Measurements from ENCODE around the gene IRGQ. TPM values are rescaled to one million over a fixed set of nuclear protein-coding genes. Genes with fewer than 3 reads are reported as not detected.
A peak's percentile ranks its signal among the peaks of the same experiment; 100 is the strongest.
"Not testable (repeated sequence)": the region's sequence is repeated elsewhere in the genome, so short reads cannot be mapped to it uniquely, and the experiment has no call there.

The IRGQ gene
- total and polyA plus RNA-seq, 2 donors, result 4.4 to 7.5 TPM

GRCh38 chr19:43638995-43639518 lies 43.1 kb upstream of the IRGQ start:
- no peak overlapping the region for H3K27ac ChIP-seq (ENCODE audit: low read depth in 1 of 2, low read length in 1 of 2)
- H3K4me3 ChIP-seq (ENCODE audit: low read length in 2 of 2), result peak overlapping the region in 1 of 2 donors; percentile 60
- peaks cover 22 to 75% of the 10 kb centered on the region in 2 donors for H3K27me3 ChIP-seq (ENCODE audit: control insufficient read depth in 2 of 2, insufficient read depth in 1 of 2, low read length in 1 of 2)
- WGBS, result 15% methylated on average over 18 of the region's 18 CpGs
- no peaks in the 10 kb centered on the region for H3K36me3 ChIP-seq (ENCODE audit: control insufficient read depth in 2 of 2, insufficient read depth in 2 of 2, low read length in 1 of 2)
- no peaks in the 10 kb centered on the region for H3K9me3 ChIP-seq (ENCODE audit: control insufficient read depth in 2 of 2, insufficient read depth in 1 of 2, low read length in 1 of 2)
- no peak for DNase-seq (ENCODE audit: low read depth in 6 of 9, low spot score in 9 of 9)
- H3K4me1 ChIP-seq (ENCODE audit: control insufficient read depth in 2 of 2, insufficient read depth in 2 of 2, low read length in 2 of 2), result peaks cover 2 to 25% of the 10 kb centered on the region in 2 donors

GRCh38 chr19:43638214-43638994 lies 42.5 kb upstream of the IRGQ start:
- H3K9me3 ChIP-seq (ENCODE audit: control insufficient read depth in 2 of 2, insufficient read depth in 1 of 2, low read length in 1 of 2), result no peaks in the 10 kb centered on the region
- WGBS, result 79% methylated on average over 13 of the region's 13 CpGs
- H3K4me1 ChIP-seq (ENCODE audit: control insufficient read depth in 2 of 2, insufficient read depth in 2 of 2, low read length in 2 of 2), result peaks cover 2 to 25% of the 10 kb centered on the region in 2 donors
- H3K36me3 ChIP-seq (ENCODE audit: control insufficient read depth in 2 of 2, insufficient read depth in 2 of 2, low read length in 1 of 2), result no peaks in the 10 kb centered on the region
- H3K4me3 ChIP-seq (ENCODE audit: low read length in 2 of 2), result no peak overlapping the region
- DNase-seq (ENCODE audit: low read depth in 6 of 9, low spot score in 9 of 9), result no peak
- peaks cover 22 to 81% of the 10 kb centered on the region in 2 donors for H3K27me3 ChIP-seq (ENCODE audit: control insufficient read depth in 2 of 2, insufficient read depth in 1 of 2, low read length in 1 of 2)
- H3K27ac ChIP-seq (ENCODE audit: low read depth in 1 of 2, low read length in 1 of 2), result no peak overlapping the region

- peaks cover 22 to 80% of the 10 kb centered on the region in 2 donors for H3K27me3 ChIP-seq (ENCODE audit: control insufficient read depth in 2 of 2, insufficient read depth in 1 of 2, low read length in 1 of 2)
- H3K4me3 ChIP-seq (ENCODE audit: low read length in 2 of 2), result no peak overlapping the region
- no peak for DNase-seq (ENCODE audit: low read depth in 6 of 9, low spot score in 9 of 9)
- 91% methylated on average over 14 of the region's 14 CpGs for WGBS
- no peaks in the 10 kb centered on the region for H3K36me3 ChIP-seq (ENCODE audit: control insufficient read depth in 2 of 2, insufficient read depth in 2 of 2, low read length in 1 of 2)
- H3K4me1 ChIP-seq (ENCODE audit: control insufficient read depth in 2 of 2, insufficient read depth in 2 of 2, low read length in 2 of 2), result peaks cover 2 to 25% of the 10 kb centered on the region in 2 donors
- no peak overlapping the region for H3K27ac ChIP-seq (ENCODE audit: low read depth in 1 of 2, low read length in 1 of 2)
- no peaks in the 10 kb centered on the region for H3K9me3 ChIP-seq (ENCODE audit: control insufficient read depth in 2 of 2, insufficient read depth in 1 of 2, low read length in 1 of 2)
These were observed 40.3 kb upstream of the IRGQ start for GRCh38 chr19:43636121-43636683.

GRCh38 chr19:43635561-43635940 lies 39.6 kb upstream of the IRGQ start:
- H3K27ac ChIP-seq (ENCODE audit: low read depth in 1 of 2, low read length in 1 of 2); H3K4me3 ChIP-seq (ENCODE audit: low read length in 2 of 2); DNase-seq (ENCODE audit: low read depth in 6 of 9, low spot score in 9 of 9); H3K36me3 ChIP-seq (ENCODE audit: control insufficient read depth in 2 of 2, insufficient read depth in 2 of 2, low read length in 1 of 2); H3K9me3 ChIP-seq (ENCODE audit: control insufficient read depth in 2 of 2, insufficient read depth in 1 of 2, low read length in 1 of 2): not testable (repeated sequence)
- H3K27me3 ChIP-seq (ENCODE audit: control insufficient read depth in 2 of 2, insufficient read depth in 1 of 2, low read length in 1 of 2), result peaks cover 22 to 74% of the 10 kb centered on the region in 2 donors
- peaks cover 2 to 25% of the 10 kb centered on the region in 2 donors for H3K4me1 ChIP-seq (ENCODE audit: control insufficient read depth in 2 of 2, insufficient read depth in 2 of 2, low read length in 2 of 2)
- 86% methylated on average over 2 of the region's 2 CpGs for WGBS

- H3K4me1 ChIP-seq (ENCODE audit: control insufficient read depth in 2 of 2, insufficient read depth in 2 of 2, low read length in 2 of 2), result peaks cover 0 to 21% of the 10 kb centered on the region in 2 donors
- no peaks in the 10 kb centered on the region for H3K36me3 ChIP-seq (ENCODE audit: control insufficient read depth in 2 of 2, insufficient read depth in 2 of 2, low read length in 1 of 2)
- peaks cover 18 to 70% of the 10 kb centered on the region in 2 donors for H3K27me3 ChIP-seq (ENCODE audit: control insufficient read depth in 2 of 2, insufficient read depth in 1 of 2, low read length in 1 of 2)
- no peak overlapping the region for H3K27ac ChIP-seq (ENCODE audit: low read depth in 1 of 2, low read length in 1 of 2)
- peak in 2 of 9 donors; percentile 16 to 56 for DNase-seq (ENCODE audit: low read depth in 6 of 9, low spot score in 9 of 9)
- H3K4me3 ChIP-seq (ENCODE audit: low read length in 2 of 2), result peak overlapping the region in 1 of 2 donors; percentile 17
- no peaks in the 10 kb centered on the region for H3K9me3 ChIP-seq (ENCODE audit: control insufficient read depth in 2 of 2, insufficient read depth in 1 of 2, low read length in 1 of 2)
- WGBS, result 29% methylated on average over 17 of the region's 17 CpGs
These were observed 39.1 kb upstream of the IRGQ start for GRCh38 chr19:43634872-43635560.

- no peak for DNase-seq (ENCODE audit: low read depth in 6 of 9, low spot score in 9 of 9)
- no peak overlapping the region for H3K4me3 ChIP-seq (ENCODE audit: low read length in 2 of 2)
- H3K9me3 ChIP-seq (ENCODE audit: control insufficient read depth in 2 of 2, insufficient read depth in 1 of 2, low read length in 1 of 2), result no peaks in the 10 kb centered on the region
- no peak overlapping the region for H3K27ac ChIP-seq (ENCODE audit: low read depth in 1 of 2, low read length in 1 of 2)
- 56% methylated on average over 5 of the region's 5 CpGs for WGBS
- H3K36me3 ChIP-seq (ENCODE audit: control insufficient read depth in 2 of 2, insufficient read depth in 2 of 2, low read length in 1 of 2), result no peaks in the 10 kb centered on the region
- peaks cover 0 to 19% of the 10 kb centered on the region in 2 donors for H3K4me1 ChIP-seq (ENCODE audit: control insufficient read depth in 2 of 2, insufficient read depth in 2 of 2, low read length in 2 of 2)
- peaks cover 16 to 68% of the 10 kb centered on the region in 2 donors for H3K27me3 ChIP-seq (ENCODE audit: control insufficient read depth in 2 of 2, insufficient read depth in 1 of 2, low read length in 1 of 2)
These were observed 38.6 kb upstream of the IRGQ start for GRCh38 chr19:43634506-43634871.

- Histone ChIP-seq H3K36me3 (ENCODE audit: control insufficient read depth in 2 of 2, insufficient read depth in 2 of 2, low read length in 1 of 2) (no peaks in the 10 kb centered on the region), H3K4me3 (ENCODE audit: low read length in 2 of 2) (no peak overlapping the region), H3K27ac (ENCODE audit: low read depth in 1 of 2, low read length in 1 of 2) (no peak overlapping the region), H3K27me3 (ENCODE audit: control insufficient read depth in 2 of 2, insufficient read depth in 1 of 2, low read length in 1 of 2) (peaks cover 12 to 65% of the 10 kb centered on the region in 2 donors), H3K9me3 (ENCODE audit: control insufficient read depth in 2 of 2, insufficient read depth in 1 of 2, low read length in 1 of 2) (no peaks in the 10 kb centered on the region), H3K4me1 (ENCODE audit: control insufficient read depth in 2 of 2, insufficient read depth in 2 of 2, low read length in 2 of 2) (peaks cover 0 to 17% of the 10 kb centered on the region in 2 donors)
- WGBS, result 90% methylated on average over 5 of the region's 5 CpGs
- no peak for DNase-seq (ENCODE audit: low read depth in 6 of 9, low spot score in 9 of 9)
These were observed 38.1 kb upstream of the IRGQ start for GRCh38 chr19:43634068-43634467.

GRCh38 chr19:43633520-43633919 lies 37.6 kb upstream of the IRGQ start:
- 98% methylated on average over 4 of the region's 4 CpGs for WGBS
- H3K27ac ChIP-seq (ENCODE audit: low read depth in 1 of 2, low read length in 1 of 2), result no peak overlapping the region
- H3K4me3 ChIP-seq (ENCODE audit: low read length in 2 of 2), result no peak overlapping the region
- DNase-seq (ENCODE audit: low read depth in 6 of 9, low spot score in 9 of 9), result no peak
- H3K4me1 ChIP-seq (ENCODE audit: control insufficient read depth in 2 of 2, insufficient read depth in 2 of 2, low read length in 2 of 2), result peaks cover 0 to 14% of the 10 kb centered on the region in 2 donors
- no peaks in the 10 kb centered on the region for H3K9me3 ChIP-seq (ENCODE audit: control insufficient read depth in 2 of 2, insufficient read depth in 1 of 2, low read length in 1 of 2)
- H3K27me3 ChIP-seq (ENCODE audit: control insufficient read depth in 2 of 2, insufficient read depth in 1 of 2, low read length in 1 of 2), result peaks cover 7 to 59% of the 10 kb centered on the region in 2 donors
- no peaks in the 10 kb centered on the region for H3K36me3 ChIP-seq (ENCODE audit: control insufficient read depth in 2 of 2, insufficient read depth in 2 of 2, low read length in 1 of 2)

- H3K9me3 ChIP-seq (ENCODE audit: control insufficient read depth in 2 of 2, insufficient read depth in 1 of 2, low read length in 1 of 2), result no peaks in the 10 kb centered on the region
- H3K27ac ChIP-seq (ENCODE audit: low read depth in 1 of 2, low read length in 1 of 2), result no peak overlapping the region
- DNase-seq (ENCODE audit: low read depth in 6 of 9, low spot score in 9 of 9), result no peak
- H3K27me3 ChIP-seq (ENCODE audit: control insufficient read depth in 2 of 2, insufficient read depth in 1 of 2, low read length in 1 of 2), result peaks cover 2 to 52% of the 10 kb centered on the region in 2 donors
- H3K4me3 ChIP-seq (ENCODE audit: low read length in 2 of 2), result no peak overlapping the region
- no peaks in the 10 kb centered on the region for H3K36me3 ChIP-seq (ENCODE audit: control insufficient read depth in 2 of 2, insufficient read depth in 2 of 2, low read length in 1 of 2)
- 92% methylated on average over 5 of the region's 5 CpGs for WGBS
- H3K4me1 ChIP-seq (ENCODE audit: control insufficient read depth in 2 of 2, insufficient read depth in 2 of 2, low read length in 2 of 2), result peaks cover 0 to 11% of the 10 kb centered on the region in 2 donors
These were observed 35.6 kb upstream of the IRGQ start for GRCh38 chr19:43631491-43631890.

All from thymus (tissue), 11 donors.